ENCODE measurements around the gene SORCS2.

SORCS2 gene

DNA sequence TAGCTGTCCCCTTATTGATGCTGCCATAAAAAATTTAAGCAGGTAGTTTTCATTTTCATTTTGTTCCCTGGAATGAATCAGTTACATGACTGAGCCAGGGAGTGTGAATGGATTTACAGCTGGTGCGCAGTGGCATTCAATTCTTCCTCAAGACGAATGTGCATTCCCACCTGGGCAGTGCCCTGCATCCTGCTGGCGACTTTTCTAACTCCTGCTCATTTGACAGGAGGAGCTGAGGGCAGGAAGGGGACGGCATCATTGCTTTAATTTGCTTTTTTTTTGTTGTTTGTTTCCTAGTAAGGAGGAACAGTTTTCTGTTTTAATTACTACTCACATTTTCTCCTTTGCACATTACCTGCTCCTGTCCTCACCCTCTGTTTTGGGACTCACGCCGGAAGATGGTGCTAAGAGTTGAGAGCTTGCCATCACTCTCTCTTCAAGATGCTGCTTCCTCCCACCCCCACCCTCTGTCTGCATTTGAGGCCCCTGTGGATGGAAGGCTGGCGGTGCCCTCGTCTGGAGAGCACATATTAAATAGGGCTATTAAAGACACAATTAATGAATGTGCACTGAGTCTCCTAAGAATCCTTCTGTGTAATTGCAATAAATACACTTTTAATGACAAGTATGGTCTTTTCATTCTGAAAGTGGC is 206.6 kb downstream of the SORCS2 start:
- DNase-seq, result peak; percentile 39

- no peak for DNase-seq
Measured at GRCh38 chr4:7399440-7400234, 207.3 kb downstream of the SORCS2 start.

DNA sequence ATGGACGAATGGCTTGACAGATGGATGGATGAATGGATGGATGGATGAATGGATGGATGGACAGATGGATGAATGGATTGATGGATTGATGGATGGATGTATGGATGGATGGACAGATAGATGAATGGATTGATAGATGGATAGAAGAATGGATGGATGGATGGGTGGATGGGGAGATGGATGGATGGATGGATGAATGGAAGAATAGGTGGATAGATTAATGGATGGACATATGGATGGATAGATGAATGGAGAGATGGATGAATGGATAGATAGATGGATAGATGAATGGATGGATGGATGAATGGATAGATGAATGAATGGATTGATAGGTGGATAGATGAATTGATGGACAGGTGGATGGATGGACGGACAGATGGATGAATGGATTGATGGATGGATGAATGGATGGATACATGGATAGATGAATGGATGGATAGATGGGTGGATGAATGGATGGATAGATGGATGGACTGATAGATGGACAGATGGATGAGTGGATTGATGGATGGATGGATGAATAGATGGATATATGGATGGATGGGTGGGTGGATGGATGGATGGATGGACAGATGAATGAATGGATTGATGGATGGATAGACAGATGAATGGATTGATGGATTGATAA is 208.4 kb downstream of the SORCS2 start:
- DNase-seq, result no peak

DNA sequence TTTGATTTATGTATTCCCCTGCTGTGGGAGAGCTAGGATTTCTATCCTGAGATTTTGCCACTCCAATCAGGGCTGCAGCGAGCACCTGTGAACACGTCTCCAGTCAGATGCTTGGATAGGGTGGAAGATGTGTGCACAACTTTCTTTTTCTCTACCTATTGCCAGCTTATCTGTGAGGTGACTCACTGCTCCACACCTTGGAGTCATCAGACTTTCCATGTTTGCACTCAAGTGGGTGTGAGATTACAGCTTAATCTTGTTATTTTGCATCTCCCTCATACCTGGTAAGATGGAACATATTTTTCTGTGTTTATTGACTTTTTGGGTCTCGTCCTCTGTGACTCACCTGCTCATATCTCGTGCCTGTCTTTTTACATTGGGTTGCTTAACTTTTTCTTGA is 210.2 kb downstream of the SORCS2 start:
- no peak for DNase-seq

DNA sequence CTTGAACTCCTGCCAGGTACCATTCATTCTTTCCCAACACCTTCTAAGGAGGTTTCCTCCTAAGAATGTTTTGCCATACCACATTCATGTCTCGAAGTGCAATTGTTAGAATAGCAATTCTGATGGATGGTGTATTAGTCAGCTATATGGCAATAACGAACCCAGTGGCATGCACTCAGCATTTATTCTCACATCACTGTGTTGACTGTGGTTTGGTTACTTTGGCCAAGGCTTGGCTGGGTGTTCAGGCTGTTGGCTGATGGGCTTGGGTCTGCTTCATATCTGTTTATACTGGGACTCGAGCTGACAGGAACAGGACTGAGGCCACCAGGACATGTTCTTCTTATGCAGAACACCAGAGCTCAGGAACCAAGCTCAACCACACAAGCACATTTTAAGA is 210.7 kb downstream of the SORCS2 start:
- DNase-seq, result no peak

DNA sequence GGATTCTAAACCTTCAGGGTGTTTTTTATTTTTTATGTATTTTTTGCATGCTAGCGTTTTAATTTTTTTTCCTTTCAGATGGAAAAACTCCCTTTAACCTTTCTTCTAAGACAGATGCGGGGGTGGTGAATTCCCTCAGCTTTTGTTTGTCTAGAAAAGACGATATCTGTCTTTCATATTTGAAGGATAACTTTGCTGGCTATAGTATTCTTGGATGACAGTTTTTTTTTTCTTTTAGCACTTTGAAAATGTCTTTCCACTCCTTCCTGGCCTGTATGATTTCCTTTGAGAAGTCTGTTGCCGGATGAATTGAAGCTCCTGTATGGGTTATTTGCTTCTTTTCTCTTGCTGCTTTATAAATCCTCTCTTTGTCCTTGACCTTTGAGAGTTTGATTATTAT is 215.8 kb downstream of the SORCS2 start:
- no peak for DNase-seq

- no peak for DNase-seq
Measured at GRCh38 chr4:7410446-7410845, 218.1 kb downstream of the SORCS2 start.

GRCh38 chr4:7411491-7411890 is 219.2 kb downstream of the SORCS2 start:
- DNase-seq, result no peak

DNA sequence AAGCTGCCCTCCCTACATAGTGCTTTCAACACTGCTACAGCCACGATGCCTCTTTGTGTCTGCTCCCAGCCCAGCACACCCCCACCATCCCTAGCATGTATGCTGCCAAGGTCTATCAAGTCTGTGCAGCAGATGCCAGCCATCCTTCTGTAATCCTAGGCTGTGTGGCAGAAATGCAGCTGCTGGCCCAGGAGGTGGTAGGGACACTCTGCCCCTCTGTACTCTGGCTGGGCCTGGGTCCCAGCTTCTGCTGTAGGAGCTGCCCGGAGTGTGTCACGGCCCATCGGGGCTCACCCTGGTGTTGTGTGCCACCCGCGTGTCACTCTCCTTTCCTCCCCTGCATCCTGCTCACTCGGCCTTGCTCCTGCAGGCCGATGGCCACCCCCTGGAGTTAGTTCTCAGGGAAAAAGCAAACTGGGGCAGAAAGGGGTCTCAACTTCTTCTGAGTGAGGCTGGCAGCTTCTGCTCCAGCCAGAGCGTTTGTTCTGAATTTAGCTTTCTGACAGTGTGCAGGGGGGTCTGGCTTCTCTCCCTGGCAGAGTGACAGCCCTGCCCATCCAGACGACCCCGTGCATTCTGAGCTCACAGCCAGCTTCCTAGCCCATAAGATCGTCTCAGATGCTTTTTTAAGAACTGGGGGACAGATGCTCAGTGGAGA is 219.7 kb downstream of the SORCS2 start:
- DNase-seq, result no peak

DNA sequence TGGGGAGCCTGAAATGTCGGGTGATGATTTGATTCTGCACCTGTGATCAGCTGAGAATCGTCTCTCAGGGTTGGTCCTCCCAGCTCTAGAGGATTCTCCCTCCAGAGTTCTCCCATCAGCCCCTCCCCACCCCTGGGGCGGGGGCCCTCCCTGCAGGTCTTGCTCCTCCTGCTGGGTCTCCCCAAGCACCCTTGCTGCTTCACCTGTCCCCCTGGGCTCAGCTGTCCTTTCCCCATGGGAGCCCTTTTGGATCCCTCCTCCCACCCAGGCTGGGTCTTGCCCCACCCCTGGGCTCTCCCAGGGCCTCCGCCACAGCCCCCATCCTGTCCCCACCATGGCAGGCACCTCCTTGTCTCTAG is 220.2 kb downstream of the SORCS2 start:
- DNase-seq, result no peak

GRCh38 chr4:7414046-7414445 is 221.7 kb downstream of the SORCS2 start:
- no peak for DNase-seq

- DNase-seq, result no peak
Measured at GRCh38 chr4:7414736-7415510, 222.6 kb downstream of the SORCS2 start.

DNA sequence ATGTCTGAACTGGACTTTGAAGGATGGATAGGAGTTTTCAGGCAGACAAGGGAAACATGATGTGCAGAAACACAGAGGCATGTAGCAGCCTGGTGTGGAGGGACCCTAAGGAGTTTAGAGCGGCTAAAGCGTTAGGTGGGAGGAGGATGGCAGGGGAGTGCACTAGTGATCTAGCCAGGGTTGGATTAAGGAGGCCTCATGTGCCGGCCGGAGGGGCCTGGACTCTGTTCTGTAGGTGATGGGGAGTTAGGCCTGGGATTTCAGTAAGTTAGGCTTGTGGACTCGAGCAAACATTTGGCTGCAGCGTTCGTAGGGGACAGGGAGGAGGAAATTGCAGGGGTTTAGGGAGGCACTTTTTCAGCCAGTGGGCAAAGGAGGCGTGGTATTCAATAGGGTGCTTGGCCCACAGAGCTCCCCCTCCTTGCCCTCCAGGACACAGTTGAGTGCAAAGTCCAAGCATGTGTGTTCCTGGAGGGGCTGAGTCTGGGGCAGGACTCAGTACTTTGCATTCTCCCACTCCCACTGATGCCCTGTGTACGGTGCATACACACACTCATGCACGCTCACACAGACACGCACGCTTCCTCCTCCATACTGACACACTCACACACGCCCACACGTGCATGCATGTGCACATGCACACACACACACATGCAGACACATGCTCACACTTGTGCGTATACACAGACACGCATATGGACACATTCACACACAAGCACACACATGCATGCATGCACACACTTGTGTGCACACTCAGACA is 223.8 kb downstream of the SORCS2 start:
- DNase-seq, result no peak

DNA sequence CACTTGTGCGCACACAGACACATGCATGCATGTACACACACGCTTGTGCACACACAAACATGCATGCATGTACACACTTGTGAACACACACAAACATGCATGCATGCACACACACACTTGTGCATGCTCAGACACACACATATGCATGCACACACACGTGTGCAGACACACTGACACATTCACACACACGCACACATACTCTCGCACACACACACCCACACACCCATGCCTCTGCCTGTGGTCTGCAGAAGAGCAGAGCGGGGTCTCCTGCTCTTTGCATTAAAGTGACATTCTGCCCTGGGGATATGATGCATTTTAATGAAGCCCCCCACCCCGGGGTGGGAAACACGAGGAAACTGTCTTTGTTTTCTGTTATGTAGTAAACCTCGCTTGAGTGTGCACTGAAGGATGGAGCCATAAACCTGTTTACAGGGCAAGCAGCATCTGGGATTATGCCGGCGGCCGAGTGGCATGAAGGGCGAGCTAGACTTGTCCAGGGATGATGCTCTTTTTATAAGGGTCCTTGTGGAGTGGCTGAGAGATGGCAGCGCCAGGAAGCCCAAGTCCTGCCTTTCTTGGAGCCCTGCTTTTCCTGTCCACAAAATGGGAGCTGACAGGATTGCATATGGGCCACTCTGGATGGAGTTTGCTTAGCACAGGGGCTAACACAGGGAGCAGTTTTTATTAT is 224.6 kb downstream of the SORCS2 start:
- peak; percentile 49 for DNase-seq

- no peak for DNase-seq
Measured at GRCh38 chr4:7417639-7418038, 225.3 kb downstream of the SORCS2 start.

- DNase-seq, result no peak
Measured at GRCh38 chr4:7418131-7418943, 226.0 kb downstream of the SORCS2 start.

DNA sequence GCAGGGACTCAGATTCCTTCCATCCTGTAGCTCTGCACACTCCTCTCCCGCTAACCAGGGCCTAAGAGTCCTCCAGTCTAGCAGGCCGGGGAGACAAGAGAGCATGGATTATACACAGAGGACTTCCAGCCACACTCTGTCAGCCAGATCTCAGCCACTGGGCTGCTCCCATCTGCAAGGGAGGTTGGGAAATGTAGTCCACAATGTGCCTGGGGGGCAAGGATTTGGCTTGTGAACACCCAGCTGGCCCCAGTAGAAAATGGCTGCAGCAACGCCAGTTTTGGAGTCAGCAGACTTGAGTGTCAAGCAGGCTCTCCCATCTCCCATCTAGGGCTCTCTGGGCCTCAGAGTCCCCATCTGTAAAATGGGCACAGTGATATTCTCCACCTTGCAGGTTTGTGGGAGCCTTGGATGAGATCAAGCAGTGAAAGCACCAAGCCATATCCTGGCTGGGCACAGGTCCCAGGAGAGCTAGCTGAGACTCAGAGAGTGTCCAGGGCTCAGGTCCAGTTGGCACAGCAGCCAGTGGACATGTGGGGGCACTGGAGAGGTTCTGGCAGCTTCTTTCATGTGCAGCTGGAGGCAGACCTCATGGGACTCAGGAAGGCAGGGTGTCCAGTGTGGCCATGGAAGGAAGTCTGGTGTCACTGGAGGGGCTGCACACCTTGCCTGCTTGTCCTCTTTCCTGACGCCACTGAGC is 227.8 kb downstream of the SORCS2 start:
- DNase-seq, result no peak

- peak; percentile 62 for DNase-seq
Measured at GRCh38 chr4:7420661-7421040, 228.3 kb downstream of the SORCS2 start.

- no peak for DNase-seq
Measured at GRCh38 chr4:7421356-7422150, 229.2 kb downstream of the SORCS2 start.

Data from DMS79 (cell line).